HCT116 (cell line): Measurements from ENCODE around the gene PMEPA1. TPM values are rescaled to one million over a fixed set of nuclear protein-coding genes. Genes with fewer than 3 reads are reported as not detected.

Source experiments
- ATAC-seq: fragments of 200-7000 bp; cut with Tn5 transposase; 2 replicates; pipeline ENCODE4 v1.9.1; 2020; ENCODE audit warnings: mild to moderate bottlenecking, moderate library complexity
- BruUV-seq: library from RNA; stranded (reverse); fragments of 400-500 nt; replicated peaks from 2 replicates; lab custom pipeline; 2021; lab: Mats Ljungman, UMichigan
- CTCF ChIA-PET: fragments of 300-600 bp; sonication (Branson Sonifier 250); formaldehyde crosslinking; loops from one replicate; lab custom pipeline; 2021; ENCODE audit warnings: antibody characterized with exemption; lab: Charles Lee
- POLR2A ChIA-PET: fragments of 300-600, 350-600 bp; sonication (Branson Sonifier 250); formaldehyde crosslinking; loops from one replicate; lab custom pipeline; 2021; ENCODE audit warnings: antibody characterized with exemption; lab: Charles Lee
- RAD21 ChIA-PET, 2 experiments: fragments of 300-600 bp; sonication (Branson Sonifier 250); formaldehyde crosslinking; loops; one replicate each; lab custom pipeline; 2023; ENCODE audit warnings: low total read pairs in 2 of 2; ENCODE audit not compliant: uncharacterized antibody in 2 of 2, unreplicated experiment in 2 of 2, low non-redundant PET in 1 of 2; lab: Charles Lee
- DNase-seq: peaks from one replicate; pipeline ENCODE4 v3.0.0-alpha.2; 2010; ENCODE audit warnings: low read depth, low spot score
- H2AFZ ChIP-seq: fragments of 200-600 bp; shearing (Covaris generic), sonication (generic); 2 replicates; pipeline ENCODE4 v1.6.1; 2017; ENCODE audit warnings: low read depth, mixed run types, mixed read lengths, antibody characterized with exemption, low read length; ENCODE audit not compliant: poor library complexity, severe bottlenecking
- H3K27ac ChIP-seq: 2 replicates; pipeline ENCODE4 v1.5.1; 2012; ENCODE audit warnings: low read depth, low read length
- H3K27me3 ChIP-seq: fragments of 200-600 bp; sonication (generic); 2 replicates; pipeline ENCODE4 v1.6.1; 2016; ENCODE audit warnings: mixed run types, low read length, mixed read lengths; ENCODE audit not compliant: insufficient read depth
- H3K36me3 ChIP-seq, 2 experiments: fragments of 200-500 bp in 1 of 2; fragments of 200-600 bp in 1 of 2; sonication (Bioruptor generic) in 1 of 2; sonication (generic) in 1 of 2; 2 replicates each; pipeline versions ENCODE4 v1.5.1 to v1.6.1; 2014 to 2016; ENCODE audit warnings: low read length in 2 of 2, inconsistent platforms in 1 of 2, mixed read lengths in 1 of 2, mixed run types in 1 of 2; ENCODE audit not compliant: insufficient read depth in 2 of 2, control insufficient read depth in 1 of 2
- H3K4me1 ChIP-seq, 2 experiments: fragments of 200-600 bp in 1 of 2; sonication (generic) in 1 of 2; 2 replicates each; pipeline versions ENCODE4 v1.5.1 to v1.6.1; 2012 to 2017; ENCODE audit warnings: low read length in 2 of 2, inconsistent platforms in 1 of 2, mild to moderate bottlenecking in 1 of 2, mixed read lengths in 1 of 2, mixed run types in 1 of 2, moderate library complexity in 1 of 2; ENCODE audit not compliant: insufficient read depth in 2 of 2, control insufficient read depth in 1 of 2
- H3K4me2 ChIP-seq: fragments of 200-600 bp; sonication (generic); 2 replicates; pipeline ENCODE4 v1.6.1; 2017; ENCODE audit warnings: mixed run types, low read length, mixed read lengths
- H3K4me3 ChIP-seq, 2 experiments: fragments of 200-600 bp in 1 of 2; sonication (generic) in 1 of 2; replicated peaks in 1 of 2; 2 replicates each; pipeline ENCODE4 v1.5.1; 2011 to 2016; ENCODE audit warnings: low read length in 2 of 2, control low read depth in 1 of 2, low read depth in 1 of 2, mild to moderate bottlenecking in 1 of 2, mixed read lengths in 1 of 2, mixed run types in 1 of 2
- H3K79me2 ChIP-seq: fragments of 200-600 bp; sonication (generic); 2 replicates; pipeline ENCODE4 v1.6.1; 2017; ENCODE audit warnings: mild to moderate bottlenecking, mixed run types, low read length, moderate library complexity, mixed read lengths; ENCODE audit not compliant: insufficient read depth
- H3K9ac ChIP-seq: fragments of 200-600 bp; sonication (generic); 2 replicates; pipeline ENCODE4 v1.6.1; 2016; ENCODE audit warnings: low read length, mixed read lengths
- H3K9me2 ChIP-seq: fragments of 200-600 bp; sonication (generic), shearing (Covaris generic); 2 replicates; pipeline ENCODE4 v1.6.1; 2017; ENCODE audit warnings: mixed run types, mild to moderate bottlenecking, moderate library complexity; ENCODE audit not compliant: insufficient read depth
- H3K9me3 ChIP-seq, 2 experiments: fragments of 200-500 bp in 1 of 2; fragments of 200-600 bp in 1 of 2; sonication (Bioruptor generic) in 1 of 2; sonication (generic) in 1 of 2; 2 replicates each; pipeline ENCODE4 v1.6.1; 2014 to 2017; ENCODE audit warnings: low read length in 2 of 2, mixed read lengths in 2 of 2, inconsistent platforms in 1 of 2, low read depth in 1 of 2, mild to moderate bottlenecking in 1 of 2, mixed run types in 1 of 2, moderate library complexity in 1 of 2; ENCODE audit not compliant: control insufficient read depth in 1 of 2, insufficient read depth in 1 of 2
- H4K20me1 ChIP-seq: fragments of 200-600 bp; sonication (generic), shearing (Covaris generic); 2 replicates; pipeline ENCODE4 v1.6.1; 2017; ENCODE audit warnings: mixed run types, mild to moderate bottlenecking, moderate library complexity; ENCODE audit not compliant: insufficient read depth
- CBX3 ChIP-seq: IDR thresholded peaks from 2 replicates; pipeline ENCODE4 v1.6.1; 2012; ENCODE audit warnings: low read depth
- EGR1 ChIP-seq: IDR thresholded peaks from 2 replicates; pipeline ENCODE4 v1.6.1; 2012; ENCODE audit warnings: low read depth
- EZH2 ChIP-seq: fragments of 200-600 bp; sonication (generic); IDR thresholded peaks from 2 replicates; pipeline ENCODE4 v1.6.1; 2017; ENCODE audit warnings: antibody characterized with exemption, mixed run types
- FOSL1 ChIP-seq: IDR thresholded peaks from 2 replicates; pipeline ENCODE4 v1.6.1; 2012; ENCODE audit warnings: low read depth
- JUND ChIP-seq: IDR thresholded peaks from 2 replicates; pipeline ENCODE4 v1.6.1; 2012
- POLR2A ChIP-seq: IDR thresholded peaks from 2 replicates; pipeline ENCODE4 v1.7.0; 2011; ENCODE audit warnings: borderline replicate concordance; ENCODE audit not compliant: insufficient read depth, insufficient read length; ENCODE audit errors: extremely low read depth
- POLR2AphosphoS5 ChIP-seq: IDR thresholded peaks from 2 replicates; pipeline ENCODE4 v1.6.1; 2011; ENCODE audit warnings: mild to moderate bottlenecking, low read depth, low read length, moderate library complexity
- SIN3A ChIP-seq: IDR thresholded peaks from 2 replicates; pipeline ENCODE4 v1.6.1; 2012; ENCODE audit warnings: low read depth
- SP1 ChIP-seq: IDR thresholded peaks from 2 replicates; pipeline ENCODE4 v1.6.1; 2012; ENCODE audit warnings: low read depth
- SRF ChIP-seq: IDR thresholded peaks from 2 replicates; pipeline ENCODE4 v1.6.1; 2012; ENCODE audit warnings: low read depth
- YY1 ChIP-seq: IDR thresholded peaks from 2 replicates; pipeline ENCODE4 v1.6.1; 2011; ENCODE audit warnings: low read length, low read depth, moderate library complexity, mild to moderate bottlenecking; ENCODE audit not compliant: insufficient replicate concordance; ENCODE audit errors: extremely low read depth
- ZFX ChIP-seq: fragments of 450-650 bp; IDR thresholded peaks from 2 replicates; pipeline ENCODE4 v1.6.1; 2017
- ZNF274 ChIP-seq: fragments of 200-500 bp; sonication (Bioruptor generic); IDR thresholded peaks from 2 replicates; pipeline ENCODE4 v1.6.1; 2014; ENCODE audit warnings: mild to moderate bottlenecking, low read depth, low read length, inconsistent platforms
- intact Hi-C: fragments of 100-400 bp; cut with micrococcal nuclease; formaldehyde crosslinking; loops from 2 replicates; pipeline ENCODE4 v1.10.0; 2022
- total RNA-seq: library from RNA; stranded (reverse); gene quantifications from one replicate; pipeline ENCODE4 v1.2.1, GENCODE V29; 2021; ENCODE audit not compliant: unreplicated experiment
- TF ChIP-seq, protein P1 (sequence below): IDR thresholded peaks from 2 replicates; pipeline ENCODE4 v1.6.1; 2012
- TF ChIP-seq, protein P2 (sequence below): IDR thresholded peaks from 2 replicates; pipeline ENCODE4 v1.6.1; 2012; ENCODE audit warnings: low read depth
- TF ChIP-seq, protein P3 (sequence below): IDR thresholded peaks from 2 replicates; pipeline ENCODE4 v1.6.1; 2012
- TF ChIP-seq, protein P4 (sequence below), 3 experiments: fragments of 200-600 bp in 1 of 3; sonication (generic) in 1 of 3; IDR thresholded peaks in 2 of 3; conservative IDR thresholded peaks in 1 of 3; 2 replicates each; pipeline ENCODE4 v1.5.1; 2012 to 2017; ENCODE audit warnings: low read depth in 2 of 3, low read length in 2 of 3, antibody characterized with exemption in 1 of 3, borderline replicate concordance in 1 of 3, control low read depth in 1 of 3, mild to moderate bottlenecking in 1 of 3, mixed read lengths in 1 of 3, mixed run types in 1 of 3, moderate library complexity in 1 of 3; ENCODE audit not compliant: insufficient read depth in 1 of 3

Gene PMEPA1
- total RNA-seq, 1 experiment from 2014 or later, result 0.64 TPM

DNA sequence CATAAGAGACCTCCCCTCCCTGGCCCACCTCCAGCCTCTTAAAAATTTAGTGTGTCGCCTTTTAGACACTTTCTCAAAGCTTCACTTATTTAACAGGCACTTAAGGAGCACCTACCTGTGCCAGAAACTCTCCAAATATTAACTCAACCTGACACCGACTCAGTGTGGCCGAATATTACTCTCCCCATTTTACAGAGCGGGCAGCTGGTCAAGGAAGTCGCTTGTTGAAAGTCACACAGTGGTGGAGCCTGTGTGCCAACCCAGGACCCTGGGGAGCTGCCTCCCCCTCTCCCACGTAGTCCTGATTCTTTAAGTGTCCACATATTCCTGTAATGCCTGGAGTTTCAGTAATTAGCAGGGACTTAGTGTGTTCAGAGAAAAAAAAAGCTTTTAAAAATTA is 1.0 kb upstream of the PMEPA1 start:
- intact Hi-C loops, result no loop called here

More for the DNA sequence above, 1.0 kb upstream of the PMEPA1 start:
- Histone ChIP-seq H3K27me3 (peaks cover 76% of the 10 kb centered on the region), H2AFZ (no peak overlapping the region), H3K27ac (no peak overlapping the region), H3K79me2 (no peaks in the 10 kb centered on the region), H3K4me2 (no peak overlapping the region), H3K4me3 (no peak overlapping the region), H3K9ac (no peak overlapping the region), H3K9me3 (no peaks in the 10 kb centered on the region), H3K9me2 (no peaks in the 10 kb centered on the region), H3K4me1 (peaks cover 8 to 18% of the 10 kb centered on the region in 2 experiments; a peak in 3 of 4 replicates), H3K36me3 (no peaks in the 10 kb centered on the region), H4K20me1 (no peaks in the 10 kb centered on the region)
- ChIA-PET RAD21 (no interaction called here), POLR2A (interaction anchor here (1.0 kb wide), 1 partner anchor 12 kb away, joined by 3 read pairs; no protein-coding TSS in a partner anchor), CTCF (interaction anchor here (0.9 kb wide), 1 partner anchor 12 kb away, joined by 4 read pairs; no protein-coding TSS in a partner anchor)
- no peak for DNase-seq
- TF ChIP-seq ZNF274 (no peak), EGR1 (no peak), SIN3A (no peak), FOSL1 (no peak), SP1 (no peak), YY1 (no peak), ZFX (no peak), EZH2 (no peak), SRF (no peak), JUND (no peak), CBX3 (no peak), POLR2A (no peak), POLR2AphosphoS5 (no peak)
- TF ChIP-seq, protein P1, sequence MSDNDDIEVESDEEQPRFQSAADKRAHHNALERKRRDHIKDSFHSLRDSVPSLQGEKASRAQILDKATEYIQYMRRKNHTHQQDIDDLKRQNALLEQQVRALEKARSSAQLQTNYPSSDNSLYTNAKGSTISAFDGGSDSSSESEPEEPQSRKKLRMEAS, result no peak
- TF ChIP-seq, protein P2, sequence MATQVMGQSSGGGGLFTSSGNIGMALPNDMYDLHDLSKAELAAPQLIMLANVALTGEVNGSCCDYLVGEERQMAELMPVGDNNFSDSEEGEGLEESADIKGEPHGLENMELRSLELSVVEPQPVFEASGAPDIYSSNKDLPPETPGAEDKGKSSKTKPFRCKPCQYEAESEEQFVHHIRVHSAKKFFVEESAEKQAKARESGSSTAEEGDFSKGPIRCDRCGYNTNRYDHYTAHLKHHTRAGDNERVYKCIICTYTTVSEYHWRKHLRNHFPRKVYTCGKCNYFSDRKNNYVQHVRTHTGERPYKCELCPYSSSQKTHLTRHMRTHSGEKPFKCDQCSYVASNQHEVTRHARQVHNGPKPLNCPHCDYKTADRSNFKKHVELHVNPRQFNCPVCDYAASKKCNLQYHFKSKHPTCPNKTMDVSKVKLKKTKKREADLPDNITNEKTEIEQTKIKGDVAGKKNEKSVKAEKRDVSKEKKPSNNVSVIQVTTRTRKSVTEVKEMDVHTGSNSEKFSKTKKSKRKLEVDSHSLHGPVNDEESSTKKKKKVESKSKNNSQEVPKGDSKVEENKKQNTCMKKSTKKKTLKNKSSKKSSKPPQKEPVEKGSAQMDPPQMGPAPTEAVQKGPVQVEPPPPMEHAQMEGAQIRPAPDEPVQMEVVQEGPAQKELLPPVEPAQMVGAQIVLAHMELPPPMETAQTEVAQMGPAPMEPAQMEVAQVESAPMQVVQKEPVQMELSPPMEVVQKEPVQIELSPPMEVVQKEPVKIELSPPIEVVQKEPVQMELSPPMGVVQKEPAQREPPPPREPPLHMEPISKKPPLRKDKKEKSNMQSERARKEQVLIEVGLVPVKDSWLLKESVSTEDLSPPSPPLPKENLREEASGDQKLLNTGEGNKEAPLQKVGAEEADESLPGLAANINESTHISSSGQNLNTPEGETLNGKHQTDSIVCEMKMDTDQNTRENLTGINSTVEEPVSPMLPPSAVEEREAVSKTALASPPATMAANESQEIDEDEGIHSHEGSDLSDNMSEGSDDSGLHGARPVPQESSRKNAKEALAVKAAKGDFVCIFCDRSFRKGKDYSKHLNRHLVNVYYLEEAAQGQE, result no peak
- TF ChIP-seq, protein P3, sequence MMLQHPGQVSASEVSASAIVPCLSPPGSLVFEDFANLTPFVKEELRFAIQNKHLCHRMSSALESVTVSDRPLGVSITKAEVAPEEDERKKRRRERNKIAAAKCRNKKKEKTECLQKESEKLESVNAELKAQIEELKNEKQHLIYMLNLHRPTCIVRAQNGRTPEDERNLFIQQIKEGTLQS, result no peak
- TF ChIP-seq, protein P4, sequence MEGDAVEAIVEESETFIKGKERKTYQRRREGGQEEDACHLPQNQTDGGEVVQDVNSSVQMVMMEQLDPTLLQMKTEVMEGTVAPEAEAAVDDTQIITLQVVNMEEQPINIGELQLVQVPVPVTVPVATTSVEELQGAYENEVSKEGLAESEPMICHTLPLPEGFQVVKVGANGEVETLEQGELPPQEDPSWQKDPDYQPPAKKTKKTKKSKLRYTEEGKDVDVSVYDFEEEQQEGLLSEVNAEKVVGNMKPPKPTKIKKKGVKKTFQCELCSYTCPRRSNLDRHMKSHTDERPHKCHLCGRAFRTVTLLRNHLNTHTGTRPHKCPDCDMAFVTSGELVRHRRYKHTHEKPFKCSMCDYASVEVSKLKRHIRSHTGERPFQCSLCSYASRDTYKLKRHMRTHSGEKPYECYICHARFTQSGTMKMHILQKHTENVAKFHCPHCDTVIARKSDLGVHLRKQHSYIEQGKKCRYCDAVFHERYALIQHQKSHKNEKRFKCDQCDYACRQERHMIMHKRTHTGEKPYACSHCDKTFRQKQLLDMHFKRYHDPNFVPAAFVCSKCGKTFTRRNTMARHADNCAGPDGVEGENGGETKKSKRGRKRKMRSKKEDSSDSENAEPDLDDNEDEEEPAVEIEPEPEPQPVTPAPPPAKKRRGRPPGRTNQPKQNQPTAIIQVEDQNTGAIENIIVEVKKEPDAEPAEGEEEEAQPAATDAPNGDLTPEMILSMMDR (IDR thresholded peaks at IDR 0.05 in 2 of 3, conservative IDR thresholded peaks at IDR 0.05 in 1 of 3; ENCODE audit: borderline replicate concordance in 1 of 3, insufficient read depth in 1 of 3, low read depth in 2 of 3, low read length in 2 of 3), result no peak
- ATAC-seq, result no peak
- BruUV-seq, result no TSS peak
